ENCODE results near the gene SLC4A5.

Gene SLC4A5

GRCh38 chr2:74297950-74298349, 45.3 kb downstream of the SLC4A5 start:
- no peak overlapping the region for H2AFZ ChIP-seq
- H3K9me3 ChIP-seq (ENCODE audit: control insufficient read depth, low read length), result no peaks in the 10 kb centered on the region
- no peak for TF ChIP-seq CTCF (IDR thresholded peaks at IDR 0.05)
- no peaks in the 10 kb centered on the region for H3K27me3 ChIP-seq (ENCODE audit: control insufficient read depth, insufficient read depth, low read length)
- H3K4me3 ChIP-seq (ENCODE audit: low read depth, low read length), result no peak overlapping the region
- H3K79me2 ChIP-seq, result no peaks in the 10 kb centered on the region
- H3K36me3 ChIP-seq (ENCODE audit: control insufficient read depth, insufficient read depth, low read length), result no peaks in the 10 kb centered on the region
- H3K9ac ChIP-seq, result no peak overlapping the region
- no peaks in the 10 kb centered on the region for H3K4me1 ChIP-seq
- H3K4me2 ChIP-seq (ENCODE audit: low read length), result no peak overlapping the region
- no peak overlapping the region for H3K27ac ChIP-seq

- no peak for TF ChIP-seq CTCF (IDR thresholded peaks at IDR 0.05)
- no peaks in the 10 kb centered on the region for H3K4me1 ChIP-seq
- H2AFZ ChIP-seq, result no peak overlapping the region
- H3K36me3 ChIP-seq (ENCODE audit: control insufficient read depth, insufficient read depth, low read length), result no peaks in the 10 kb centered on the region
- H3K4me2 ChIP-seq (ENCODE audit: low read length), result no peak overlapping the region
- no peaks in the 10 kb centered on the region for H3K79me2 ChIP-seq
- H3K9ac ChIP-seq, result no peak overlapping the region
- no peaks in the 10 kb centered on the region for H3K9me3 ChIP-seq (ENCODE audit: control insufficient read depth, low read length)
- H3K4me3 ChIP-seq (ENCODE audit: low read depth, low read length), result no peak overlapping the region
- H3K27me3 ChIP-seq (ENCODE audit: control insufficient read depth, insufficient read depth, low read length), result no peaks in the 10 kb centered on the region
- no peak overlapping the region for H3K27ac ChIP-seq
Observed at GRCh38 chr2:74297391-74297790, 45.8 kb downstream of the SLC4A5 start.

GRCh38 chr2:74293191-74293991, 49.8 kb downstream of the SLC4A5 start:
- H2AFZ ChIP-seq, result no peak overlapping the region
- H3K36me3 ChIP-seq (ENCODE audit: control insufficient read depth, insufficient read depth, low read length), result no peaks in the 10 kb centered on the region
- no peak overlapping the region for H3K27ac ChIP-seq
- H3K9ac ChIP-seq, result no peak overlapping the region
- peaks cover 13% of the 10 kb centered on the region for H3K4me1 ChIP-seq
- no peaks in the 10 kb centered on the region for H3K27me3 ChIP-seq (ENCODE audit: control insufficient read depth, insufficient read depth, low read length)
- TF ChIP-seq CTCF (IDR thresholded peaks at IDR 0.05), result no peak
- H3K79me2 ChIP-seq, result no peaks in the 10 kb centered on the region
- H3K4me2 ChIP-seq (ENCODE audit: low read length), result no peak overlapping the region
- H3K4me3 ChIP-seq (ENCODE audit: low read depth, low read length), result no peak overlapping the region
- H3K9me3 ChIP-seq (ENCODE audit: control insufficient read depth, low read length), result no peaks in the 10 kb centered on the region

- no peak overlapping the region for H3K4me3 ChIP-seq (ENCODE audit: low read depth, low read length)
- H2AFZ ChIP-seq, result no peak overlapping the region
- TF ChIP-seq CTCF (IDR thresholded peaks at IDR 0.05), result no peak
- no peak overlapping the region for H3K4me2 ChIP-seq (ENCODE audit: low read length)
- H3K36me3 ChIP-seq (ENCODE audit: control insufficient read depth, insufficient read depth, low read length), result no peaks in the 10 kb centered on the region
- H3K9ac ChIP-seq, result no peak overlapping the region
- H3K79me2 ChIP-seq, result no peaks in the 10 kb centered on the region
- no peaks in the 10 kb centered on the region for H3K27me3 ChIP-seq (ENCODE audit: control insufficient read depth, insufficient read depth, low read length)
- H3K27ac ChIP-seq, result no peak overlapping the region
- H3K4me1 ChIP-seq, result peaks cover 13% of the 10 kb centered on the region
- no peaks in the 10 kb centered on the region for H3K9me3 ChIP-seq (ENCODE audit: control insufficient read depth, low read length)
Observed at GRCh38 chr2:74292751-74293150, 50.5 kb downstream of the SLC4A5 start.
